Activated CD4-positive, alpha-beta memory T cell treated with anti-CD3 and anti-CD28 coated beads, Interleukin-2, amount 10 ng/mL, durations not matched to agents 7 days and 5 days (primary cell): ENCODE results near the gene UTP20. TPM values are rescaled to one million over a fixed set of nuclear protein-coding genes. Genes with fewer than 3 reads are reported as not detected.

Experiments used
- CTCF ChIA-PET: fragments of 350-600 bp; sonication (Branson Sonifier 250); formaldehyde crosslinking; loops from one replicate; lab custom pipeline; 2021; ENCODE audit warnings: antibody characterized with exemption, inconsistent platforms; lab: Charles Lee
- POLR2A ChIA-PET: fragments of 350-600 bp; sonication (Branson Sonifier 250); formaldehyde crosslinking; loops from one replicate; lab custom pipeline; 2021; ENCODE audit warnings: antibody characterized with exemption; lab: Charles Lee
- DNase-seq: peaks from one replicate; pipeline ENCODE4 v3.0.0-alpha.2; 2020
- H3K27ac Mint-ChIP-seq: one replicate; pipeline ENCODE4 v1.8.0; 2021; ENCODE audit warnings: mild to moderate bottlenecking, mixed read lengths
- H3K27me3 Mint-ChIP-seq: one replicate; pipeline ENCODE4 v1.8.0; 2021; ENCODE audit warnings: mixed read lengths
- H3K36me3 Mint-ChIP-seq: one replicate; pipeline ENCODE4 v1.8.0; 2021; ENCODE audit warnings: low read depth, mixed read lengths
- H3K4me1 Mint-ChIP-seq: one replicate; pipeline ENCODE4 v1.8.0; 2021; ENCODE audit warnings: mixed read lengths
- H3K4me3 Mint-ChIP-seq: one replicate; pipeline ENCODE4 v1.8.0; 2021; ENCODE audit warnings: mild to moderate bottlenecking, mixed read lengths
- H3K9me3 Mint-ChIP-seq: one replicate; pipeline ENCODE4 v1.8.0; 2021; ENCODE audit warnings: mixed read lengths
- total RNA-seq, 2 experiments: library from RNA; stranded (reverse); gene quantifications; one replicate each; pipeline ENCODE4 v1.2.3, GENCODE V29; 2021

Gene UTP20
- total RNA-seq, 2 experiments from 2014 or later = 7.6 to 9.1 TPM

GRCh38 chr12:101297661-101298060 is 17.8 kb downstream of the UTP20 start:
- peaks cover 3% of the 10 kb centered on the region for H3K4me1 Mint-ChIP-seq
- no peaks in the 10 kb centered on the region for H3K27me3 Mint-ChIP-seq
- H3K9me3 Mint-ChIP-seq = no peaks in the 10 kb centered on the region
- POLR2A ChIA-PET = no interaction called here
- no peak for DNase-seq
- no peak overlapping the region for H3K4me3 Mint-ChIP-seq
- CTCF ChIA-PET = no interaction called here
- H3K36me3 Mint-ChIP-seq = peaks cover 31% of the 10 kb centered on the region
- H3K27ac Mint-ChIP-seq = no peak overlapping the region

GRCh38 chr12:101298426-101298825 is 18.5 kb downstream of the UTP20 start:
- DNase-seq = no peak
- POLR2A ChIA-PET = no interaction called here
- peaks cover 31% of the 10 kb centered on the region for H3K36me3 Mint-ChIP-seq
- peaks cover 3% of the 10 kb centered on the region for H3K4me1 Mint-ChIP-seq
- CTCF ChIA-PET = no interaction called here
- H3K27ac Mint-ChIP-seq = no peak overlapping the region
- H3K9me3 Mint-ChIP-seq = no peaks in the 10 kb centered on the region
- H3K27me3 Mint-ChIP-seq = no peaks in the 10 kb centered on the region
- H3K4me3 Mint-ChIP-seq = no peak overlapping the region

GRCh38 chr12:101299346-101299745 is 19.4 kb downstream of the UTP20 start:
- DNase-seq = no peak
- H3K9me3 Mint-ChIP-seq = no peaks in the 10 kb centered on the region
- H3K36me3 Mint-ChIP-seq = peaks cover 33% of the 10 kb centered on the region
- H3K27ac Mint-ChIP-seq = no peak overlapping the region
- peaks cover 3% of the 10 kb centered on the region for H3K4me1 Mint-ChIP-seq
- no peaks in the 10 kb centered on the region for H3K27me3 Mint-ChIP-seq
- no peak overlapping the region for H3K4me3 Mint-ChIP-seq
- ChIA-PET POLR2A (no interaction called here), CTCF (no interaction called here)

- DNase-seq = no peak
- Mint-ChIP-seq H3K9me3 (no peaks in the 10 kb centered on the region), H3K4me3 (no peak overlapping the region), H3K27ac (no peak overlapping the region), H3K36me3 (peaks cover 34% of the 10 kb centered on the region), H3K27me3 (no peaks in the 10 kb centered on the region), H3K4me1 (peaks cover 3% of the 10 kb centered on the region)
- ChIA-PET CTCF (no interaction called here), POLR2A (no interaction called here)
Observed at GRCh38 chr12:101299931-101300330, 20.0 kb downstream of the UTP20 start.

- CTCF ChIA-PET = no interaction called here
- peaks cover 3% of the 10 kb centered on the region for H3K4me1 Mint-ChIP-seq
- no peak for DNase-seq
- H3K4me3 Mint-ChIP-seq = no peak overlapping the region
- no peak overlapping the region for H3K27ac Mint-ChIP-seq
- H3K9me3 Mint-ChIP-seq = no peaks in the 10 kb centered on the region
- POLR2A ChIA-PET = no interaction called here
- no peaks in the 10 kb centered on the region for H3K27me3 Mint-ChIP-seq
- peaks cover 25% of the 10 kb centered on the region for H3K36me3 Mint-ChIP-seq
Observed at GRCh38 chr12:101302741-101303140, 22.8 kb downstream of the UTP20 start.

GRCh38 chr12:101305226-101305779 is 25.4 kb downstream of the UTP20 start:
- CTCF ChIA-PET = no interaction called here
- Mint-ChIP-seq H3K4me1 (no peaks in the 10 kb centered on the region), H3K4me3 (no peak overlapping the region), H3K27me3 (no peaks in the 10 kb centered on the region), H3K36me3 (peaks cover 18% of the 10 kb centered on the region), H3K27ac (no peak overlapping the region), H3K9me3 (no peaks in the 10 kb centered on the region)
- DNase-seq = no peak
- POLR2A ChIA-PET = no interaction called here

- H3K36me3 Mint-ChIP-seq = peaks cover 19% of the 10 kb centered on the region
- H3K4me1 Mint-ChIP-seq = no peaks in the 10 kb centered on the region
- no peak for DNase-seq
- H3K27ac Mint-ChIP-seq = no peak overlapping the region
- no peak overlapping the region for H3K4me3 Mint-ChIP-seq
- H3K9me3 Mint-ChIP-seq = no peaks in the 10 kb centered on the region
- CTCF ChIA-PET = no interaction called here
- POLR2A ChIA-PET = no interaction called here
- no peaks in the 10 kb centered on the region for H3K27me3 Mint-ChIP-seq
Observed at GRCh38 chr12:101305794-101306193, 25.9 kb downstream of the UTP20 start.

- H3K36me3 Mint-ChIP-seq = peaks cover 14% of the 10 kb centered on the region
- POLR2A ChIA-PET = no interaction called here
- CTCF ChIA-PET = interaction anchor here (1.0 kb wide), 2 partner anchors 8 to 9 kb away, joined by 4 read pairs; no protein-coding TSS in a partner anchor
Observed at GRCh38 chr12:101322480-101322879, 42.6 kb downstream of the UTP20 start.

GRCh38 chr12:101323255-101323654 is 43.4 kb downstream of the UTP20 start:
- H3K9me3 Mint-ChIP-seq = no peaks in the 10 kb centered on the region
- no peaks in the 10 kb centered on the region for H3K4me1 Mint-ChIP-seq
- ChIA-PET CTCF (interaction anchor here (0.6 to 2.8 kb wide), 10 partner anchors 8 to 507 kb away, joined by 3 to 16 read pairs (median 4); partner anchors contain the start of gene UTP20), POLR2A (no interaction called here)
- peaks cover 14% of the 10 kb centered on the region for H3K36me3 Mint-ChIP-seq
- H3K27ac Mint-ChIP-seq = no peak overlapping the region
- no peaks in the 10 kb centered on the region for H3K27me3 Mint-ChIP-seq
- no peak for DNase-seq
- H3K4me3 Mint-ChIP-seq = no peak overlapping the region

More at GRCh38 chr12:101322480-101322879, 42.6 kb downstream of the UTP20 start:
- Mint-ChIP-seq H3K27me3 (no peaks in the 10 kb centered on the region), H3K9me3 (no peaks in the 10 kb centered on the region), H3K27ac (no peak overlapping the region), H3K4me3 (no peak overlapping the region), H3K4me1 (no peaks in the 10 kb centered on the region)
- no peak for DNase-seq

- no peaks in the 10 kb centered on the region for H3K27me3 Mint-ChIP-seq
- ChIA-PET POLR2A (no interaction called here), CTCF (interaction anchor here (2.4 to 2.8 kb wide), 2 partner anchors 12 to 45 kb away, joined by 11 to 16 read pairs; partner anchors contain the start of gene UTP20)
- DNase-seq = no peak
- H3K27ac Mint-ChIP-seq = no peak overlapping the region
- H3K4me3 Mint-ChIP-seq = no peak overlapping the region
- H3K9me3 Mint-ChIP-seq = no peaks in the 10 kb centered on the region
- H3K36me3 Mint-ChIP-seq = peaks cover 25% of the 10 kb centered on the region
- no peaks in the 10 kb centered on the region for H3K4me1 Mint-ChIP-seq
Observed at GRCh38 chr12:101325590-101325989, 45.7 kb downstream of the UTP20 start.

- Mint-ChIP-seq H3K27me3 (no peaks in the 10 kb centered on the region), H3K4me1 (no peaks in the 10 kb centered on the region), H3K36me3 (peaks cover 30% of the 10 kb centered on the region), H3K4me3 (no peak overlapping the region), H3K27ac (no peak overlapping the region), H3K9me3 (no peaks in the 10 kb centered on the region)
- no peak for DNase-seq
- CTCF ChIA-PET = no interaction called here
- POLR2A ChIA-PET = no interaction called here
Observed at GRCh38 chr12:101327051-101327450, 47.1 kb downstream of the UTP20 start.

- ChIA-PET CTCF (no interaction called here), POLR2A (no interaction called here)
- no peaks in the 10 kb centered on the region for H3K4me1 Mint-ChIP-seq
- H3K9me3 Mint-ChIP-seq = no peaks in the 10 kb centered on the region
- no peak overlapping the region for H3K27ac Mint-ChIP-seq
- H3K27me3 Mint-ChIP-seq = no peaks in the 10 kb centered on the region
- DNase-seq = no peak
- H3K36me3 Mint-ChIP-seq = peaks cover 30% of the 10 kb centered on the region
- H3K4me3 Mint-ChIP-seq = no peak overlapping the region
Observed at GRCh38 chr12:101327546-101327945, 47.6 kb downstream of the UTP20 start.

- Mint-ChIP-seq H3K27ac (no peak overlapping the region), H3K27me3 (no peaks in the 10 kb centered on the region), H3K36me3 (peaks cover 29% of the 10 kb centered on the region), H3K4me3 (no peak overlapping the region), H3K9me3 (no peaks in the 10 kb centered on the region), H3K4me1 (no peaks in the 10 kb centered on the region)
- ChIA-PET CTCF (no interaction called here), POLR2A (no interaction called here)
- DNase-seq = no peak
Observed at GRCh38 chr12:101328917-101329316, 49.0 kb downstream of the UTP20 start.

GRCh38 chr12:101330631-101331030 is 50.7 kb downstream of the UTP20 start:
- POLR2A ChIA-PET = no interaction called here
- CTCF ChIA-PET = interaction anchor here (1.3 to 1.4 kb wide), 2 partner anchors 8 to 11 kb away, joined by 4 read pairs; no protein-coding TSS in a partner anchor
- Mint-ChIP-seq H3K27me3 (no peaks in the 10 kb centered on the region), H3K4me3 (no peak overlapping the region), H3K9me3 (no peaks in the 10 kb centered on the region), H3K27ac (no peak overlapping the region), H3K4me1 (no peaks in the 10 kb centered on the region), H3K36me3 (peaks cover 38% of the 10 kb centered on the region)
- DNase-seq = no peak
